KMS-11 (cell line): Measurements from ENCODE around the gene KRTAP20-4.

Experiments used
- H2AFZ ChIP-seq: fragments of 200-600 bp; sonication (generic); 2 replicates; pipeline ENCODE4 v1.6.1; 2016; ENCODE audit warnings: antibody characterized with exemption, mixed run types, low read depth
- H3K27ac ChIP-seq: fragments of 200-600 bp; sonication (generic); 2 replicates; pipeline ENCODE4 v1.6.1; 2016; ENCODE audit warnings: mild to moderate bottlenecking, mixed run types
- H3K27me3 ChIP-seq: fragments of 200-600 bp; sonication (generic); 2 replicates; pipeline ENCODE4 v1.6.1; 2017; ENCODE audit warnings: mild to moderate bottlenecking, low read depth, mixed run types, moderate library complexity; ENCODE audit not compliant: insufficient read depth
- H3K36me3 ChIP-seq: fragments of 200-600 bp; sonication (generic); 2 replicates; pipeline ENCODE4 v1.6.1; 2017; ENCODE audit warnings: mild to moderate bottlenecking, mixed run types; ENCODE audit not compliant: insufficient read depth
- H3K4me1 ChIP-seq: fragments of 200-600 bp; sonication (generic); 2 replicates; pipeline ENCODE4 v1.6.1; 2016; ENCODE audit warnings: mild to moderate bottlenecking, low read depth, mixed run types; ENCODE audit not compliant: poor library complexity, severe bottlenecking
- H3K4me2 ChIP-seq: fragments of 200-600 bp; sonication (generic); 2 replicates; pipeline ENCODE4 v1.7.0; 2016; ENCODE audit warnings: mild to moderate bottlenecking, mixed run types
- H3K4me3 ChIP-seq: fragments of 200-600 bp; sonication (generic); IDR thresholded peaks from 2 replicates; pipeline ENCODE4 v1.6.1; 2017; ENCODE audit warnings: low read depth, low read length, mixed read lengths; ENCODE audit not compliant: insufficient read depth
- H3K79me2 ChIP-seq: fragments of 200-600 bp; sonication (generic); 2 replicates; pipeline ENCODE4 v1.6.1; 2016; ENCODE audit warnings: low read depth, mixed run types; ENCODE audit not compliant: insufficient read depth
- H3K9ac ChIP-seq: fragments of 200-600 bp; sonication (generic); 2 replicates; pipeline ENCODE4 v1.6.1; 2016; ENCODE audit warnings: mild to moderate bottlenecking, mixed run types
- H4K20me1 ChIP-seq: fragments of 200-600 bp; sonication (generic); 2 replicates; pipeline ENCODE4 v1.6.1; 2016; ENCODE audit warnings: mild to moderate bottlenecking, mixed run types; ENCODE audit not compliant: insufficient read depth
- CTCF ChIP-seq: fragments of 200-600 bp; sonication (generic); conservative IDR thresholded peaks from 2 replicates; pipeline ENCODE4 v1.6.1; 2017; ENCODE audit warnings: low read depth, mild to moderate bottlenecking, antibody characterized with exemption, low read length, moderate library complexity, mixed read lengths

KRTAP20-4 gene

GRCh38 chr21:30590297-30590696 is 30.1 kb upstream of the KRTAP20-4 start, which contains the start of gene KRTAP22-2:
Gene KRTAP22-2, minus strand, starts transcription at chr21:30590397.
- H3K4me2 ChIP-seq: no peak within 1 kb of the TSS
- H2AFZ ChIP-seq: no peak within 1 kb of the TSS
- no peak within 1 kb of the TSS for H3K4me3 ChIP-seq
- H3K27ac ChIP-seq: no peak within 1 kb of the TSS
- H3K27me3 ChIP-seq: no peaks in the 10 kb centered on the region
- H3K79me2 ChIP-seq: no peaks in the 10 kb centered on the region
- no peaks in the 10 kb centered on the region for H4K20me1 ChIP-seq
- no peak for TF ChIP-seq CTCF
- no peaks in the 10 kb centered on the region for H3K36me3 ChIP-seq
- H3K9ac ChIP-seq: no peak within 1 kb of the TSS
- no peaks in the 10 kb centered on the region for H3K4me1 ChIP-seq

- no peak within 1 kb of the TSS for H3K4me3 ChIP-seq
Measured at GRCh38 chr21:30592140-30592539, 28.3 kb upstream of the KRTAP20-4 start, which contains the start of gene KRTAP6-3. Gene KRTAP6-3, plus strand, starts transcription at chr21:30592440. Its CDS starts 6 bp downstream, at chr21:30592446.

GRCh38 chr21:30598802-30599201 is 21.6 kb upstream of the KRTAP20-4 start, which contains the start of gene KRTAP6-2:
Gene KRTAP6-2, minus strand, starts transcription at chr21:30598902. Its CDS starts 28 bp downstream, at chr21:30598874.
- no peaks in the 10 kb centered on the region for H3K27me3 ChIP-seq
- no peak within 1 kb of the TSS for H2AFZ ChIP-seq
- no peak for TF ChIP-seq CTCF
- no peak within 1 kb of the TSS for H3K9ac ChIP-seq
- no peaks in the 10 kb centered on the region for H3K4me1 ChIP-seq
- H3K4me3 ChIP-seq: no peak within 1 kb of the TSS
- no peak within 1 kb of the TSS for H3K4me2 ChIP-seq
- no peak within 1 kb of the TSS for H3K27ac ChIP-seq
- H3K36me3 ChIP-seq: no peaks in the 10 kb centered on the region
- H4K20me1 ChIP-seq: no peaks in the 10 kb centered on the region
- H3K79me2 ChIP-seq: no peaks in the 10 kb centered on the region

More at GRCh38 chr21:30592140-30592539, 28.3 kb upstream of the KRTAP20-4 start, which contains the start of gene KRTAP6-3:
- no peak within 1 kb of the TSS for H2AFZ ChIP-seq
- no peaks in the 10 kb centered on the region for H3K79me2 ChIP-seq
- H3K4me2 ChIP-seq: no peak within 1 kb of the TSS
- H3K27ac ChIP-seq: no peak within 1 kb of the TSS
- no peak for TF ChIP-seq CTCF
- no peak within 1 kb of the TSS for H3K9ac ChIP-seq
- no peaks in the 10 kb centered on the region for H4K20me1 ChIP-seq
- no peaks in the 10 kb centered on the region for H3K4me1 ChIP-seq
- H3K36me3 ChIP-seq: no peaks in the 10 kb centered on the region
- H3K27me3 ChIP-seq: no peaks in the 10 kb centered on the region

- Histone ChIP-seq H2AFZ (no peak within 1 kb of the TSS), H3K36me3 (no peaks in the 10 kb centered on the region), H3K27me3 (no peaks in the 10 kb centered on the region), H3K4me3 (no peak within 1 kb of the TSS), H3K27ac (no peak within 1 kb of the TSS), H3K4me1 (no peaks in the 10 kb centered on the region), H4K20me1 (no peaks in the 10 kb centered on the region), H3K9ac (no peak within 1 kb of the TSS), H3K4me2 (no peak within 1 kb of the TSS), H3K79me2 (no peaks in the 10 kb centered on the region)
- TF ChIP-seq CTCF: no peak
Measured at GRCh38 chr21:30600787-30601186, 19.6 kb upstream of the KRTAP20-4 start, which contains the start of gene KRTAP22-1. Gene KRTAP22-1, plus strand, starts transcription at chr21:30601087.
